ENCODE data around the gene APOM.

APOM gene

DNA sequence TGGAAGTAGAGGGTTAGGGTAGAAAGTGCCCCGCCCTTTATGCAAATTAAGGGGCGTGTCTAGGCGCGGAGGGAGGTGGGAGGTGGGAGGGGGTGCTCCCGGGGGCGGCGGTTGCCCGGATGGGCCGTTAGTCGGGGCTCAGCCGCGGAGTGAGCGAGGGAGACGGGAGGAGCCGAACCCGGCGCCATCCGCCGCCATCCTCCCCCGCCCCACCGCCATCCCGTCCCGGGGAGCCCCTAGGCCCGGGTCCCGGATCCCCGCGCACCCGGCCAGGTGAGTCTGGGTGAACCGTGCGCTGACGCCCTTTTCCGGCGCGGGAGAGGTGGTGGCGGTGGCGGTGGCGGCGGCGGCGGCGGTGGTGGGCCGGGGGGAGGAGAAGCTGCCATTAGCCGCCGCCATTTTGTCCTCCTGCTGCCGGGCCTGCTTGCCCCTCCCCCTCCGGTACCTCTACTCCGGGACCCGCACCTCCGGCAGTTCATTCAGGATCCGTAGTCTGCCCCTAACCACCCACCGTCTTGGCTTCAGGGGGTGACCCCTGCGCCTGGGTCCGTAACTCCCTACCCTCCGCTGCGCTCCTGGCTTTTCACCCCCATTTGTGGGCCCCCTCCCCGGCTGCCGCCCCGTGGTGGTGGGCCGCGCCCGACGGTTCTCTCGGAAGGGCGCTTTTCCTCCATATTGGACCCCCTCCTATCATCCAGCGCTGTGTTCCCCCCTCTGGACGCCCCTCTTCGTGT lies 34.9 kb upstream of the APOM start, which contains the start of gene PRRC2A:
TSS of gene PRRC2A (plus strand) at position 130 of the 734 bp plus-strand sequence. CDS start 2,075 bp downstream, outside the sequence.
- CTCF ChIA-PET = interaction anchor here (0.9 kb wide), 1 partner anchor 24 kb away, joined by 5 read pairs; no protein-coding TSS in a partner anchor
- POLR2A ChIA-PET = interaction anchor here (0.7 to 3.1 kb wide), 15 partner anchors 18 to 207 kb away, joined by 3 to 10 read pairs (median 5); partner anchors contain the start of genes ABHD16A, DDX39B, GPANK1 and HSPA1B
- Histone ChIP-seq H3K27ac (ENCODE audit: extremely low read depth, low read depth, low read length) (peak within 1 kb of the TSS; percentile 99), H3K4me3 (ENCODE audit: low read depth, low read length) (peak within 1 kb of the TSS; percentile 97), H3K36me3 (ENCODE audit: control insufficient read depth in 2 of 2, insufficient read depth in 1 of 2, low read length in 2 of 2) (peaks cover 26 to 46% of the 10 kb centered on the region in 2 experiments), H3K4me1 (ENCODE audit: control insufficient read depth, insufficient read depth, low read length) (peaks cover 7% of the 10 kb centered on the region; the same call in 1 of the 2 replicates), H3K9me3 (ENCODE audit: control insufficient read depth, insufficient read depth, low read depth, low read length) (no peaks in the 10 kb centered on the region)
- TF ChIP-seq, protein P1, sequence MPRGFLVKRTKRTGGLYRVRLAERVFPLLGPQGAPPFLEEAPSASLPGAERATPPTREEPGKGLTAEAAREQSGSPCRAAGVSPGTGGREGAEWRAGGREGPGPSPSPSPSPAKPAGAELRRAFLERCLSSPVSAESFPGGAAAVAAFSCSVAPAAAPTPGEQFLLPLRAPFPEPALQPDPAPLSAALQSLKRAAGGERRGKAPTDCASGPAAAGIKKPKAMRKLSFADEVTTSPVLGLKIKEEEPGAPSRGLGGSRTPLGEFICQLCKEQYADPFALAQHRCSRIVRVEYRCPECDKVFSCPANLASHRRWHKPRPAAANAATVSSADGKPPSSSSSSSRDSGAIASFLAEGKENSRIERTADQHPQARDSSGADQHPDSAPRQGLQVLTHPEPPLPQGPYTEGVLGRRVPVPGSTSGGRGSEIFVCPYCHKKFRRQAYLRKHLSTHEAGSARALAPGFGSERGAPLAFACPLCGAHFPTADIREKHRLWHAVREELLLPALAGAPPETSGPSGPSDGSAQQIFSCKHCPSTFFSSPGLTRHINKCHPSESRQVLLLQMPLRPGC (tag by site-specific recombination; IDR thresholded peaks at IDR 0.05) = peak; percentile 79; the same call in 1 of the 2 replicates
- no peak for TF ChIP-seq ZNF677 (tag by site-specific recombination; IDR thresholded peaks at IDR 0.05)
- no peak for TF ChIP-seq ZNF140 (tag by site-specific recombination; IDR thresholded peaks at IDR 0.05)
- TF ChIP-seq ZBTB7A (tag by site-specific recombination; IDR thresholded peaks at IDR 0.05; ENCODE audit: low read depth) = peak; percentile 92
- TF ChIP-seq, protein P2, sequence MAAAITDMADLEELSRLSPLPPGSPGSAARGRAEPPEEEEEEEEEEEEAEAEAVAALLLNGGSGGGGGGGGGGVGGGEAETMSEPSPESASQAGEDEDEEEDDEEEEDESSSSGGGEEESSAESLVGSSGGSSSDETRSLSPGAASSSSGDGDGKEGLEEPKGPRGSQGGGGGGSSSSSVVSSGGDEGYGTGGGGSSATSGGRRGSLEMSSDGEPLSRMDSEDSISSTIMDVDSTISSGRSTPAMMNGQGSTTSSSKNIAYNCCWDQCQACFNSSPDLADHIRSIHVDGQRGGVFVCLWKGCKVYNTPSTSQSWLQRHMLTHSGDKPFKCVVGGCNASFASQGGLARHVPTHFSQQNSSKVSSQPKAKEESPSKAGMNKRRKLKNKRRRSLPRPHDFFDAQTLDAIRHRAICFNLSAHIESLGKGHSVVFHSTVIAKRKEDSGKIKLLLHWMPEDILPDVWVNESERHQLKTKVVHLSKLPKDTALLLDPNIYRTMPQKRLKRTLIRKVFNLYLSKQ (tag by site-specific recombination; IDR thresholded peaks at IDR 0.05; ENCODE audit: borderline replicate concordance) = no peak
- TF ChIP-seq ZNF341 (tag by site-specific recombination; IDR thresholded peaks at IDR 0.05; ENCODE audit: low read depth) = peak; percentile 94
- peak; percentile 91 for TF ChIP-seq ZNF10 (tag by site-specific recombination; IDR thresholded peaks at IDR 0.05)
- TF ChIP-seq ZNF169 (tag by site-specific recombination; IDR thresholded peaks at IDR 0.05) = no peak
- no peak for TF ChIP-seq ZNF626 (tag by site-specific recombination; IDR thresholded peaks at IDR 0.05)
- no peak for TF ChIP-seq ZNF133 (tag by site-specific recombination; IDR thresholded peaks at IDR 0.05)
- 0 out of 2 replicates have a peak, but pooled peaks have one; percentile 34 for TF ChIP-seq ZNF548 (tag by site-specific recombination; IDR thresholded peaks at IDR 0.05)
- no peak for TF ChIP-seq HOXD13 (CRISPR knock-in tag; IDR thresholded peaks at IDR 0.05; ENCODE audit: borderline replicate concordance)
- TF ChIP-seq ZNF510 (tag by site-specific recombination; IDR thresholded peaks at IDR 0.05; ENCODE audit: insufficient replicate concordance) = no peak
- TF ChIP-seq ZNF621 (tag by site-specific recombination; IDR thresholded peaks at IDR 0.05) = no peak
- TF ChIP-seq, protein P3, sequence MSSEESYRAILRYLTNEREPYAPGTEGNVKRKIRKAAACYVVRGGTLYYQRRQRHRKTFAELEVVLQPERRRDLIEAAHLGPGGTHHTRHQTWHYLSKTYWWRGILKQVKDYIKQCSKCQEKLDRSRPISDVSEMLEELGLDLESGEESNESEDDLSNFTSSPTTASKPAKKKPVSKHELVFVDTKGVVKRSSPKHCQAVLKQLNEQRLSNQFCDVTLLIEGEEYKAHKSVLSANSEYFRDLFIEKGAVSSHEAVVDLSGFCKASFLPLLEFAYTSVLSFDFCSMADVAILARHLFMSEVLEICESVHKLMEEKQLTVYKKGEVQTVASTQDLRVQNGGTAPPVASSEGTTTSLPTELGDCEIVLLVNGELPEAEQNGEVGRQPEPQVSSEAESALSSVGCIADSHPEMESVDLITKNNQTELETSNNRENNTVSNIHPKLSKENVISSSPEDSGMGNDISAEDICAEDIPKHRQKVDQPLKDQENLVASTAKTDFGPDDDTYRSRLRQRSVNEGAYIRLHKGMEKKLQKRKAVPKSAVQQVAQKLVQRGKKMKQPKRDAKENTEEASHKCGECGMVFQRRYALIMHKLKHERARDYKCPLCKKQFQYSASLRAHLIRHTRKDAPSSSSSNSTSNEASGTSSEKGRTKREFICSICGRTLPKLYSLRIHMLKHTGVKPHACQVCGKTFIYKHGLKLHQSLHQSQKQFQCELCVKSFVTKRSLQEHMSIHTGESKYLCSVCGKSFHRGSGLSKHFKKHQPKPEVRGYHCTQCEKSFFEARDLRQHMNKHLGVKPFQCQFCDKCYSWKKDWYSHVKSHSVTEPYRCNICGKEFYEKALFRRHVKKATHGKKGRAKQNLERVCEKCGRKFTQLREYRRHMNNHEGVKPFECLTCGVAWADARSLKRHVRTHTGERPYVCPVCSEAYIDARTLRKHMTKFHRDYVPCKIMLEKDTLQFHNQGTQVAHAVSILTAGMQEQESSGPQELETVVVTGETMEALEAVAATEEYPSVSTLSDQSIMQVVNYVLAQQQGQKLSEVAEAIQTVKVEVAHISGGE (tag by site-specific recombination; conservative IDR thresholded peaks at IDR 0.05; ENCODE audit: low read depth) = peak; percentile 72
- TF ChIP-seq SCRT1 (tag by site-specific recombination; IDR thresholded peaks at IDR 0.05; ENCODE audit: borderline replicate concordance) = no peak
- TF ChIP-seq KLF7 (tag by site-specific recombination; IDR thresholded peaks at IDR 0.05; ENCODE audit: borderline replicate concordance) = peak; percentile 67; the same call in 1 of the 2 replicates
- TF ChIP-seq, protein P4, sequence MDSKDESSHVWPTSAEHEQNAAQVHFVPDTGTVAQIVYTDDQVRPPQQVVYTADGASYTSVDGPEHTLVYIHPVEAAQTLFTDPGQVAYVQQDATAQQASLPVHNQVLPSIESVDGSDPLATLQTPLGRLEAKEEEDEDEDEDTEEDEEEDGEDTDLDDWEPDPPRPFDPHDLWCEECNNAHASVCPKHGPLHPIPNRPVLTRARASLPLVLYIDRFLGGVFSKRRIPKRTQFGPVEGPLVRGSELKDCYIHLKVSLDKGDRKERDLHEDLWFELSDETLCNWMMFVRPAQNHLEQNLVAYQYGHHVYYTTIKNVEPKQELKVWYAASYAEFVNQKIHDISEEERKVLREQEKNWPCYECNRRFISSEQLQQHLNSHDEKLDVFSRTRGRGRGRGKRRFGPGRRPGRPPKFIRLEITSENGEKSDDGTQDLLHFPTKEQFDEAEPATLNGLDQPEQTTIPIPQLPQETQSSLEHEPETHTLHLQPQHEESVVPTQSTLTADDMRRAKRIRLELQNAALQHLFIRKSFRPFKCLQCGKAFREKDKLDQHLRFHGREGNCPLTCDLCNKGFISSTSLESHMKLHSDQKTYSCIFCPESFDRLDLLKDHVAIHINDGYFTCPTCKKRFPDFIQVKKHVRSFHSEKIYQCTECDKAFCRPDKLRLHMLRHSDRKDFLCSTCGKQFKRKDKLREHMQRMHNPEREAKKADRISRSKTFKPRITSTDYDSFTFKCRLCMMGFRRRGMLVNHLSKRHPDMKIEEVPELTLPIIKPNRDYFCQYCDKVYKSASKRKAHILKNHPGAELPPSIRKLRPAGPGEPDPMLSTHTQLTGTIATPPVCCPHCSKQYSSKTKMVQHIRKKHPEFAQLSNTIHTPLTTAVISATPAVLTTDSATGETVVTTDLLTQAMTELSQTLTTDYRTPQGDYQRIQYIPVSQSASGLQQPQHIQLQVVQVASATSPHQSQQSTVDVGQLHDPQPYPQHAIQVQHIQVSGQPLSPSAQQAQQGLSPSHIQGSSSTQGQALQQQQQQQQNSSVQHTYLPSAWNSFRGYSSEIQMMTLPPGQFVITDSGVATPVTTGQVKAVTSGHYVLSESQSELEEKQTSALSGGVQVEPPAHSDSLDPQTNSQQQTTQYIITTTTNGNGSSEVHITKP (tag by site-specific recombination; IDR thresholded peaks at IDR 0.05) = no peak
- no peak for TF ChIP-seq EGR2 (tag by site-specific recombination; IDR thresholded peaks at IDR 0.05; ENCODE audit: low read depth)
- TF ChIP-seq ZNF747 (tag by site-specific recombination; IDR thresholded peaks at IDR 0.05) = no peak
- TF ChIP-seq, protein P5, sequence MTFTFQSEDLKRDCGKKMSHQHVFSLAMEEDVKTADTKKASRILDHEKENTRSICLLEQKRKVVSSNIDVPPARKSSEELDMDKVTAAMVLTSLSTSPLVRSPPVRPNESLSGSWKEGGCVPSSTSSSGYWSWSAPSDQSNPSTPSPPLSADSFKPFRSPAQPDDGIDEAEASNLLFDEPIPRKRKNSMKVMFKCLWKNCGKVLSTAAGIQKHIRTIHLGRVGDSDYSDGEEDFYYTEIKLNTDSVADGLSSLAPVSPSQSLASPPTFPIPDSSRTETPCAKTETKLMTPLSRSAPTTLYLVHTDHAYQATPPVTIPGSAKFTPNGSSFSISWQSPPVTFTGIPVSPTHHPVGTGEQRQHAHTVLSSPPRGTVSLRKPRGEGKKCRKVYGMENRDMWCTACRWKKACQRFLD (tag by site-specific recombination; IDR thresholded peaks at IDR 0.05) = no peak
- TF ChIP-seq ZNF155 (tag by site-specific recombination; IDR thresholded peaks at IDR 0.05) = no peak
- peak; percentile 98 for TF ChIP-seq YY2 (tag by site-specific recombination; IDR thresholded peaks at IDR 0.05)
- no peak for TF ChIP-seq ZNF48 (tag by site-specific recombination; IDR thresholded peaks at IDR 0.05)
- peak; percentile 84; the same call in 1 of the 2 replicates for TF ChIP-seq ZNF324 (tag by site-specific recombination; IDR thresholded peaks at IDR 0.05)
- no peak for TF ChIP-seq PRDM1 (tag by site-specific recombination; IDR thresholded peaks at IDR 0.05)
- TF ChIP-seq ZNF112 (tag by site-specific recombination; IDR thresholded peaks at IDR 0.05) = no peak

Data from HEK293 (cell line).